Prostate gland (tissue), 2 donors: ENCODE data around the gene PLEKHA7.

Experiments
- CTCF ChIP-seq, 4 experiments: fragments of 200-600 bp in 2 of 4; fragments of 450-650 bp in 2 of 4; sonication (generic) in 2 of 4; IDR thresholded peaks; 1 replicate in 3 of 4; 2 replicates in 1 of 4; pipeline ENCODE4 v1.5.1; 2016 to 2019; ENCODE audit warnings: antibody characterized with exemption in 4 of 4, mild to moderate bottlenecking in 2 of 4, moderate library complexity in 2 of 4
- POLR2A ChIP-seq: fragments of 450-650 bp; IDR thresholded peaks from one replicate; pipeline ENCODE4 v1.6.1; 2016; ENCODE audit warnings: antibody characterized with exemption, mild to moderate bottlenecking
- POLR2AphosphoS5 ChIP-seq: sonication (generic); formaldehyde crosslinking; IDR thresholded peaks from one replicate; pipeline ENCODE4 v1.6.1; 2017; ENCODE audit warnings: antibody characterized with exemption

- TF ChIP-seq POLR2A, result no peak
- TF ChIP-seq CTCF (IDR thresholded peaks at IDR 0.05), result no peak
- no peak for TF ChIP-seq POLR2AphosphoS5
Measured at GRCh38 chr11:16925561-16926065, 88.6 kb downstream of the PLEKHA7 start.
